IPS-15b (cell line): ENCODE results near the gene PGM5.

Experiments used
- H3K27me3 ChIP-seq: one replicate; pipeline ENCODE4 v1.6.1; 2013; ENCODE audit warnings: low read length; ENCODE audit not compliant: control insufficient read depth, insufficient read depth
- H3K36me3 ChIP-seq: one replicate; pipeline ENCODE4 v1.6.1; 2013; ENCODE audit warnings: low read length; ENCODE audit not compliant: control insufficient read depth, insufficient read depth
- H3K4me1 ChIP-seq: one replicate; pipeline ENCODE4 v1.6.1; 2013; ENCODE audit warnings: mild to moderate bottlenecking, low read length; ENCODE audit not compliant: control insufficient read depth, insufficient read depth
- H3K4me3 ChIP-seq: one replicate; pipeline ENCODE4 v1.5.1; 2013; ENCODE audit warnings: low read depth, low read length
- H3K9ac ChIP-seq: one replicate; pipeline ENCODE4 v1.6.1; 2013; ENCODE audit warnings: low read depth, mild to moderate bottlenecking, low read length
- H3K9me3 ChIP-seq: one replicate; pipeline ENCODE4 v1.6.1; 2013; ENCODE audit warnings: mild to moderate bottlenecking, low read length; ENCODE audit not compliant: control insufficient read depth, insufficient read depth

PGM5 gene

DNA sequence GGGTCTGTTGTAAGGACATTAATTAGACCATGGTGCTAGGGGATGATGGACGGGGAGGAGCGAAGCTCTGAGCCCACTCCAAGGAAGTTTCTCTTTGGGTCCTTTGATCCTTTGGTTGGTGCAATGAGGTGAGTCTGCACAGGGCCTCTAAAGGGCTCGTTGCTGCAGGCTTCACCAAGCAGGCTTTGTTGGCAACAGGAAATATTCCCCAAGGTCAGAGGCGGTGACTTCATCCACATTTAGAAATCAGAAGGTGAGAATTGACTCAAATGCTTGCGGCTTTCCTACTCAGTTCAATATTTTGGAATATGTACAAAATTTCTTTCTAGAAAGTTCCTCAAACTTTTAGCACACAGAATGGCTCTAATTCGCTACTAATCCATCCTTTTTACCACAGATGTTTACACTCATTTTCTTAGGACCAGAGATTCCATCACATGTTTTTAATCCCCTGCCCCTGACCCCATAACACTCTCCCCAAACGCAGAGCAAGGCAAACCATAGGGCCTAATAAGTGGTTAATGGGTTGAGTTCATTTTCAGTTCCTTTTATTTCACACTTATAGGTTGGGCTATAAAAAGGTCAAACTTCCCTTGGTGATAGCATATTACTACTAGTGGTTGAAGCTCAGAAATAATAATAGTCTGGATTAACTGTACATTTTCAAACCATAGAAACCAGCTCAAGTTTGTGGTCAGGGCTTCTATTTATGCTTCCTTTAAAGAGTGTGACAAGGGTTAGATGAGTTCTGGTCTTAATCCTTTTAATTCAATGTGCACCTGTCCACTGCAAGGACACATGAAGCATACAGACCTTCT, 221.6 kb downstream of the PGM5 start:
- Histone ChIP-seq H3K9ac (no peak overlapping the region), H3K4me3 (no peak overlapping the region), H3K36me3 (no peaks in the 10 kb centered on the region), H3K9me3 (no peaks in the 10 kb centered on the region), H3K27me3 (no peaks in the 10 kb centered on the region), H3K4me1 (no peaks in the 10 kb centered on the region)
